Panc1 (cell line): ENCODE results near the gene UTRN.

Experiments
- POLR2AphosphoS5 ChIP-seq: IDR thresholded peaks from 2 replicates; pipeline ENCODE4 v1.6.1; 2012; ENCODE audit warnings: mild to moderate bottlenecking, low read depth, low read length, moderate library complexity
- SIN3A ChIP-seq: IDR thresholded peaks from 2 replicates; pipeline ENCODE4 v1.6.1; 2012; ENCODE audit warnings: low read depth, mild to moderate bottlenecking, low read length, moderate library complexity, borderline replicate concordance; ENCODE audit not compliant: insufficient read depth
- TCF7L2 ChIP-seq: IDR thresholded peaks from 2 replicates; pipeline ENCODE4 v1.6.1; 2011; ENCODE audit warnings: mild to moderate bottlenecking, low read depth, low read length, inconsistent platforms
- TF ChIP-seq, protein P1 (sequence below): fragments of 450-650 bp; IDR thresholded peaks from 2 replicates; pipeline ENCODE4 v1.5.1; 2017; ENCODE audit warnings: mild to moderate bottlenecking
- TF ChIP-seq, protein P2 (sequence below), 2 experiments: IDR thresholded peaks; 2 replicates each; pipeline ENCODE4 v1.6.1; 2011 to 2012; ENCODE audit warnings: low read depth in 2 of 2, control low read depth in 1 of 2, low read length in 1 of 2, mild to moderate bottlenecking in 1 of 2, moderate library complexity in 1 of 2; ENCODE audit not compliant: insufficient read depth in 1 of 2

DNA sequence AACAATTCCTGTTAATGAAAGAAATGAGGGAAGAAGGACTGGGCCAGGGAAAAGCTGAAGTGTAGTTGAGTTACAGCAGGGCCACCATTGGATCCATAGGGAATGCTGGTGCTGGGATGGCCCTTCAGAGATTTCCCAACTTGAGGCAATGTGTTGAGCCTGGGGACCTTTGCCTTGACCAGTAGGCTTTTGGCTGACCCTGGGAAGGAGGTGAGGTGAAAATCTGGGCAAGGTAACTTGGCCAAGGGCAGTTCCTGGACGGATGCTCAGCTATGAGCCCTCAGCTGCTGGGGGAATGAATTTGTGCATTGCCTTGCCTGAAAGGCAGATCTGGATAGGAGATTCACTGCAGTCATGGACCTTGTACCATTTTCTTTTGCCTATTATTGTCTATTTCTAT lies 20.4 kb downstream of the UTRN start:
- TF ChIP-seq, protein P1, sequence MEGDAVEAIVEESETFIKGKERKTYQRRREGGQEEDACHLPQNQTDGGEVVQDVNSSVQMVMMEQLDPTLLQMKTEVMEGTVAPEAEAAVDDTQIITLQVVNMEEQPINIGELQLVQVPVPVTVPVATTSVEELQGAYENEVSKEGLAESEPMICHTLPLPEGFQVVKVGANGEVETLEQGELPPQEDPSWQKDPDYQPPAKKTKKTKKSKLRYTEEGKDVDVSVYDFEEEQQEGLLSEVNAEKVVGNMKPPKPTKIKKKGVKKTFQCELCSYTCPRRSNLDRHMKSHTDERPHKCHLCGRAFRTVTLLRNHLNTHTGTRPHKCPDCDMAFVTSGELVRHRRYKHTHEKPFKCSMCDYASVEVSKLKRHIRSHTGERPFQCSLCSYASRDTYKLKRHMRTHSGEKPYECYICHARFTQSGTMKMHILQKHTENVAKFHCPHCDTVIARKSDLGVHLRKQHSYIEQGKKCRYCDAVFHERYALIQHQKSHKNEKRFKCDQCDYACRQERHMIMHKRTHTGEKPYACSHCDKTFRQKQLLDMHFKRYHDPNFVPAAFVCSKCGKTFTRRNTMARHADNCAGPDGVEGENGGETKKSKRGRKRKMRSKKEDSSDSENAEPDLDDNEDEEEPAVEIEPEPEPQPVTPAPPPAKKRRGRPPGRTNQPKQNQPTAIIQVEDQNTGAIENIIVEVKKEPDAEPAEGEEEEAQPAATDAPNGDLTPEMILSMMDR = no peak
- TF ChIP-seq TCF7L2 (no peak), POLR2AphosphoS5 (no peak), SIN3A (no peak)
- TF ChIP-seq, protein P2, sequence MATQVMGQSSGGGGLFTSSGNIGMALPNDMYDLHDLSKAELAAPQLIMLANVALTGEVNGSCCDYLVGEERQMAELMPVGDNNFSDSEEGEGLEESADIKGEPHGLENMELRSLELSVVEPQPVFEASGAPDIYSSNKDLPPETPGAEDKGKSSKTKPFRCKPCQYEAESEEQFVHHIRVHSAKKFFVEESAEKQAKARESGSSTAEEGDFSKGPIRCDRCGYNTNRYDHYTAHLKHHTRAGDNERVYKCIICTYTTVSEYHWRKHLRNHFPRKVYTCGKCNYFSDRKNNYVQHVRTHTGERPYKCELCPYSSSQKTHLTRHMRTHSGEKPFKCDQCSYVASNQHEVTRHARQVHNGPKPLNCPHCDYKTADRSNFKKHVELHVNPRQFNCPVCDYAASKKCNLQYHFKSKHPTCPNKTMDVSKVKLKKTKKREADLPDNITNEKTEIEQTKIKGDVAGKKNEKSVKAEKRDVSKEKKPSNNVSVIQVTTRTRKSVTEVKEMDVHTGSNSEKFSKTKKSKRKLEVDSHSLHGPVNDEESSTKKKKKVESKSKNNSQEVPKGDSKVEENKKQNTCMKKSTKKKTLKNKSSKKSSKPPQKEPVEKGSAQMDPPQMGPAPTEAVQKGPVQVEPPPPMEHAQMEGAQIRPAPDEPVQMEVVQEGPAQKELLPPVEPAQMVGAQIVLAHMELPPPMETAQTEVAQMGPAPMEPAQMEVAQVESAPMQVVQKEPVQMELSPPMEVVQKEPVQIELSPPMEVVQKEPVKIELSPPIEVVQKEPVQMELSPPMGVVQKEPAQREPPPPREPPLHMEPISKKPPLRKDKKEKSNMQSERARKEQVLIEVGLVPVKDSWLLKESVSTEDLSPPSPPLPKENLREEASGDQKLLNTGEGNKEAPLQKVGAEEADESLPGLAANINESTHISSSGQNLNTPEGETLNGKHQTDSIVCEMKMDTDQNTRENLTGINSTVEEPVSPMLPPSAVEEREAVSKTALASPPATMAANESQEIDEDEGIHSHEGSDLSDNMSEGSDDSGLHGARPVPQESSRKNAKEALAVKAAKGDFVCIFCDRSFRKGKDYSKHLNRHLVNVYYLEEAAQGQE (IDR thresholded peaks at IDR 0.05; ENCODE audit: insufficient read depth in 1 of 2, low read depth in 2 of 2, low read length in 1 of 2) = no peak
